GM10266 (cell line): ENCODE measurements around the gene NCAPG2.

Experiments
- DNase-seq: peaks from one replicate; pipeline ENCODE4 v3.0.0; 2012; ENCODE audit errors: extremely low spot score
- TF ChIP-seq, protein P1 (sequence below): IDR thresholded peaks from 2 replicates; pipeline ENCODE4 v1.5.1; 2012; ENCODE audit warnings: mild to moderate bottlenecking, low read depth; ENCODE audit not compliant: control insufficient read depth, insufficient read depth; ENCODE audit errors: missing control alignments

The NCAPG2 gene

DNA sequence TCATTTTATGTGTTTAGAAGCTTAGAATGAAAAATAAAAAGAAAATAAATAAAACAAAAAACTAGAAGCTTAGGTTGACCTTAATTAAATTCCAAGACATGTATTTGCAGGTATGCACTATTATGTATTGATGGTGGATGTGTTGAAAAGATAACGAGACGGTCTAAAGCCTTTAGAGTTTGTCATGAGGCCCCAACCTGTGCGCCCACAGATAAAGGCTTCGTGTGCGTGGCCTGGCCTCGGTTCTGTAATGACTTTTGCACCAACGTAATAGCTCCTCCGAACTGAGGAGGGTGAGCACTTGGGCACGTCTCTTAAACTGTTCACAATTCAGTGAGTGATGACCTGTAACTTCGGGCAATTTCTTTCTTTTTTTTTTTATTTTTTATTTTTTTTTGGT is 43.7 kb upstream of the NCAPG2 start:
- TF ChIP-seq, protein P1, sequence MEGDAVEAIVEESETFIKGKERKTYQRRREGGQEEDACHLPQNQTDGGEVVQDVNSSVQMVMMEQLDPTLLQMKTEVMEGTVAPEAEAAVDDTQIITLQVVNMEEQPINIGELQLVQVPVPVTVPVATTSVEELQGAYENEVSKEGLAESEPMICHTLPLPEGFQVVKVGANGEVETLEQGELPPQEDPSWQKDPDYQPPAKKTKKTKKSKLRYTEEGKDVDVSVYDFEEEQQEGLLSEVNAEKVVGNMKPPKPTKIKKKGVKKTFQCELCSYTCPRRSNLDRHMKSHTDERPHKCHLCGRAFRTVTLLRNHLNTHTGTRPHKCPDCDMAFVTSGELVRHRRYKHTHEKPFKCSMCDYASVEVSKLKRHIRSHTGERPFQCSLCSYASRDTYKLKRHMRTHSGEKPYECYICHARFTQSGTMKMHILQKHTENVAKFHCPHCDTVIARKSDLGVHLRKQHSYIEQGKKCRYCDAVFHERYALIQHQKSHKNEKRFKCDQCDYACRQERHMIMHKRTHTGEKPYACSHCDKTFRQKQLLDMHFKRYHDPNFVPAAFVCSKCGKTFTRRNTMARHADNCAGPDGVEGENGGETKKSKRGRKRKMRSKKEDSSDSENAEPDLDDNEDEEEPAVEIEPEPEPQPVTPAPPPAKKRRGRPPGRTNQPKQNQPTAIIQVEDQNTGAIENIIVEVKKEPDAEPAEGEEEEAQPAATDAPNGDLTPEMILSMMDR = no peak
- DNase-seq = no peak

DNA sequence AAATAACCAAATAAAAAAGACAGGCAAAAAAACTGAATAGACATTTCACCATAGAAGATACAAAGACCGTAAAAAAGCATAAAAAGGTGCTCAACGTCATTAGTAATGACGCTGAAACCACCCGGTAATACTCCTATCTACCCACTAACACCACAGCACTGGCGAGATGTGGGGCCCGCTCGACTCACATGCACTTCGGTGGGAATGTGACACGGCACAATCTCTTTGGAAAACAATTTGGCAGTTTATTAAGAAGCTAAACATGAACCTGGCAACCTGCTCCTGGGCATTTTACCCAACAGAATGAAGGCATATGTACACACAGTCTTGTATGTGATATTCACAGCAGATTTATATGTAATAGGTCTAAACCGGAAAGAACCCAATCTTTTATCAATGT is 42.8 kb upstream of the NCAPG2 start:
- TF ChIP-seq, protein P1 = no peak

DNA sequence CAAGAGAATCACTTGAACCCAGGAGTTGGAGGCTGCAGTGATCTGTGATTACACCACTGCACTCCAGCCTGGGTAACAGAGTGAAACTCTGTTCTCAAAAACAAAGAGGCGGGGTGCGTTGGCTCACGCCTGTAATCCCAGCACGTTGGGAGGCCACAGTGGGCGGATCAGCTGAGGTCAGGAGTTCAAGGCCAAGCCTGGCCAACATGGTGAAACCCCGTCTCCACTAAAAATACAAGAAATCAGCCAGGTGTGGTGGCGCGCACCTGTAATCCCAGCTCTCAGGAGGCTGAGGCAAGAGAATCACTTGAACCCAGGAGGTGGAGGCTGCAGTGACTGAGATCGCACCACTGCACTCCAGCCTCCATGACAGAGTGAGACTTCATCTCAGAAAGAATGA is 42.4 kb upstream of the NCAPG2 start:
- TF ChIP-seq, protein P1 = no peak
- no peak for DNase-seq

More for the DNA sequence above, 42.8 kb upstream of the NCAPG2 start:
- DNase-seq = no peak

DNA sequence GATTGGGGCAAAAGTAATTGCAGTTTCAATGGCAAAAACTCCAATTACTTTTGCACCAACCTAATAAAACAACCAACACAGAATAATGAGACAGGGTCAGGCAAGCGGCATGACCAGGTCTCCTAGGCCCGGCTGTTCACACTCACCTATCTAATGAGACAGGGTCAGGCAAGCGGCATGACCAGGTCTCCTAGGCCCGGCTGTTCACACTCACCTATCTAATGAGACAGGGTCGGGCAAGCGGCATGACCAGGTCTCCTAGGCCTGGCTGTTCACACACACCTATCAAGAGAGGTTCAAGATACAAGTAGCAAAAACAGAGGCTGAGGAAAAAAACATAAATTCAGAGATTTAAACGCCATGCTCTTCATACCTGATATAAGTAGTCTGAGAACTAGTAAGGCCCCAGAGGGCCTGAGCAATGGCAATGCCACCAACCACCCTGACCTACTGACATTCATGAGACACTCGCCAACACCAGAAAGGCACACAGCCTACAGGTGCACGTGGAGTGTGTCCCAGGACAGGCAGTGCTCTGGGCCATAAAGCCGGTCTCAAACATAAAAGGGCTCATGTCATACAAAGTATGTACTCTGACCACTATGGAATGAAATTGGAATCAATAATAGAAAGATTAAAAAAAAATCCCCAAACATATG is 40.6 kb upstream of the NCAPG2 start:
- TF ChIP-seq, protein P1 = no peak
- DNase-seq = no peak

DNA sequence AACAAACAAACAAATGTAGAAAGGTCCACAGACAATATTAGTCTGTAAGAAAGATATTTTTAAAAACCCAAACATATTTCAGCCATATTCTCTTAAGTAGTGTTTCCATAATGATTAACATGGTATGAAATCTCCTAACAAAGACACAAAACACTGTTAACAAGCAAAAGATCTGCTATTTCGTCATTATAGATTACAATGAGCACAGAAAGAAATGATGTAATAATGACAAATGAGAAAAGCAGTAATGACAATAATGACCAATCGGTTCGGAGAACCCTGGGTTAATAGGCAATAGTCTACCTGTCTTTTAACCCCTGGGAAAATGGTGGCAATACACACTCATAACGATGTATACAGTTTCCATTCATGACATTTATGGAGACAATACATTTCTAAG is 39.5 kb upstream of the NCAPG2 start:
- TF ChIP-seq, protein P1 = no peak

DNA sequence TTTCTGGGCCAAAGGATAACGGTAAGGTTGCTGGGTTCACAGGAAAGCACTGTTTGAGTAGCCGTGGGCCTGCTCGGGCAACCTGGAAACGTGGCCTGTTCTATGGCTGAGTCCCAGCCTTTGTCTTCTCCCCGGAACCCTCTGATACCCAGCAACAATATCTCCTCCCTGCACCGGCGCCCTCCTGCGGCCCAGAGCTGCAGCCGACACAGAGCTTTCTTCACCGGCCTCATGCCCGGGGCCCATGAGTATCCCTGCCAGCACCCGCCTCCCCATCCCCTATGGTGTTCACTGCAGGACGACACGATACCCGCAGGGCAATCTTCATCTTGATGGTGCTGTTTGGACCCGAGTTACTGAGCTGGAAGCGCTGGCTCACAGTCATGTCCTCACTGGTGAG is 38.6 kb upstream of the NCAPG2 start:
- DNase-seq = no peak
- TF ChIP-seq, protein P1 = no peak

More for the DNA sequence above, 39.5 kb upstream of the NCAPG2 start:
- no peak for DNase-seq

DNA sequence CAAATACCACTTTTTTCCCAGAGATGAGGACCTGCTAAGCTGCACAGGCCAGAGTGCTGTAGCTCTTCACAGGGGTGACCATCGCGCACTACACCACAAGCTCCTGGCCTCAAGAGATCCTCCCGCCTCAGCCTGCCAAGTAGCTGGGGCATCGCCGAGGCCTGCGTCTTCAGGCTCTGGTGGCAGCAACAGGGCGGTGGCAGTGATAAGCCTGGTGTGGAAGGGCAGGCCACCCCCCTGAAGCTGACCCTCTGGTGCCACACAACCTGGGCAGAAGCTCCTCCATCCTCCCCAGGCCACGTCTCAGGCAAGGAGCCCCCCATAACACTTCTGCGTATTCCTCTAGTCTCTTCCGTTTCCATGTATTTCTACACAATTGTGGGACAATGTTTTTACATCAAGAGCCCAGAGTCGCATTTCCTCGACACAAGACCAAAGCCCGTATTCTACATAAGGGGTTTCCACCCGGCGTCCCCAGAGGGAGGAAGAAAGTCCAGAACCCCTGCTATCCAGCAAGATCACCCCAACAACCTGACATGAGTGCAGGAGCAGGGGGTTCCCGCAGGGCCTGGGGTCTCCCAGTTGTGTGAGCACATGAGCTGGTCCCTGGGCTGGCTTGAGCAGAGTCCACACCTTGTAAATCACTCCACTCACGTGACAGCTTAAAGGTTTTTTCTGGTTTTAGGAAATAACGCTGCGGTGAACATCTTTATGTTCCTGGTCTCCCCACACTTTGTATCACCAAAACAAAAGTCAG is 37.6 kb upstream of the NCAPG2 start:
- TF ChIP-seq, protein P1 = no peak
- DNase-seq = no peak
